Caco-2 (cell line): ENCODE data around the gene DOHH. TPM values are rescaled to one million over a fixed set of nuclear protein-coding genes. Genes with fewer than 3 reads are reported as not detected.

Experiments
- BruUV-seq: library from RNA; stranded (reverse); fragments of 400-500 nt; replicated peaks from 2 replicates; lab custom pipeline; 2021; lab: Mats Ljungman, UMichigan
- CTCF ChIA-PET: fragments of 300-600 bp; sonication (Branson Sonifier 250); formaldehyde crosslinking; loops from one replicate; lab custom pipeline; 2022; ENCODE audit warnings: antibody characterized with exemption; lab: Charles Lee
- POLR2A ChIA-PET: fragments of 300-600 bp; sonication (Branson Sonifier 250); formaldehyde crosslinking; loops from one replicate; lab custom pipeline; 2022; ENCODE audit warnings: antibody characterized with exemption; lab: Charles Lee
- DNase-seq, 2 experiments: peaks; one replicate each; pipeline versions ENCODE4 v3.0.0 to v3.0.0-alpha.2; 2020 to 2022
- H3K27me3 ChIP-seq: replicated peaks from 2 replicates; pipeline ENCODE4 v1.6.0; 2011; ENCODE audit warnings: low read length; ENCODE audit not compliant: control insufficient read depth, insufficient read depth
- H3K36me3 ChIP-seq: 2 replicates; pipeline ENCODE4 v1.5.1; 2011; ENCODE audit warnings: low read length; ENCODE audit not compliant: control insufficient read depth, insufficient read depth
- H3K4me1 ChIP-seq: fragments of 250-450 bp; sonication (Bioruptor Pico); 2 replicates; pipeline ENCODE4 v1.5.1; 2020; ENCODE audit warnings: mild to moderate bottlenecking
- H3K4me3 ChIP-seq: 2 replicates; pipeline ENCODE4 v1.5.1; 2011; ENCODE audit warnings: low read depth, mild to moderate bottlenecking, control low read depth, low read length
- H3K9me3 ChIP-seq: fragments of 250-450 bp; sonication (Bioruptor Pico); 2 replicates; pipeline ENCODE4 v1.5.1; 2020; ENCODE audit warnings: mild to moderate bottlenecking, moderate library complexity
- H3K27ac Mint-ChIP-seq: one replicate; pipeline ENCODE4 v1.8.0; 2022; ENCODE audit warnings: mixed read lengths; ENCODE audit not compliant: unreplicated experiment
- H3K27me3 Mint-ChIP-seq: one replicate; pipeline ENCODE4 v1.8.0; 2022; ENCODE audit warnings: mixed read lengths; ENCODE audit not compliant: insufficient read depth, unreplicated experiment
- H3K36me3 Mint-ChIP-seq: one replicate; pipeline ENCODE4 v1.8.0; 2022; ENCODE audit warnings: mild to moderate bottlenecking, mixed read lengths; ENCODE audit not compliant: insufficient read depth, unreplicated experiment
- H3K4me1 Mint-ChIP-seq: one replicate; pipeline ENCODE4 v1.8.0; 2022; ENCODE audit warnings: low read depth, mixed read lengths; ENCODE audit not compliant: unreplicated experiment
- H3K4me3 Mint-ChIP-seq: one replicate; pipeline ENCODE4 v1.8.0; 2022; ENCODE audit warnings: mild to moderate bottlenecking, moderate library complexity, mixed read lengths; ENCODE audit not compliant: unreplicated experiment
- H3K9me3 Mint-ChIP-seq: one replicate; pipeline ENCODE4 v1.8.0; 2022; ENCODE audit warnings: mixed read lengths; ENCODE audit not compliant: unreplicated experiment
- intact Hi-C: fragments of 100-400 bp; cut with micrococcal nuclease; formaldehyde crosslinking; loops from one replicate; pipeline ENCODE4 v1.10.0; 2022; ENCODE audit not compliant: unreplicated experiment
- total RNA-seq: library from RNA; stranded (reverse); gene quantifications from 2 replicates; pipeline ENCODE4 v1.2.3, GENCODE V29; 2022
- TF ChIP-seq, protein P1 (sequence below), 2 experiments: fragments of 200-600 bp in 1 of 2; IDR thresholded peaks; 1 replicate in 1 of 2; 2 replicates in 1 of 2; pipeline versions ENCODE4 v1.5.1 to v1.8.0; 2011 to 2022; ENCODE audit warnings: antibody characterized with exemption in 1 of 2, control low read depth in 1 of 2, inconsistent platforms in 1 of 2, low read depth in 1 of 2, low read length in 1 of 2, mild to moderate bottlenecking in 1 of 2, moderate library complexity in 1 of 2; ENCODE audit not compliant: insufficient read depth in 1 of 2, severe bottlenecking in 1 of 2, unreplicated experiment in 1 of 2

The DOHH gene
- total RNA-seq, 1 experiment from 2014 or later, result 17.4 TPM

DNA sequence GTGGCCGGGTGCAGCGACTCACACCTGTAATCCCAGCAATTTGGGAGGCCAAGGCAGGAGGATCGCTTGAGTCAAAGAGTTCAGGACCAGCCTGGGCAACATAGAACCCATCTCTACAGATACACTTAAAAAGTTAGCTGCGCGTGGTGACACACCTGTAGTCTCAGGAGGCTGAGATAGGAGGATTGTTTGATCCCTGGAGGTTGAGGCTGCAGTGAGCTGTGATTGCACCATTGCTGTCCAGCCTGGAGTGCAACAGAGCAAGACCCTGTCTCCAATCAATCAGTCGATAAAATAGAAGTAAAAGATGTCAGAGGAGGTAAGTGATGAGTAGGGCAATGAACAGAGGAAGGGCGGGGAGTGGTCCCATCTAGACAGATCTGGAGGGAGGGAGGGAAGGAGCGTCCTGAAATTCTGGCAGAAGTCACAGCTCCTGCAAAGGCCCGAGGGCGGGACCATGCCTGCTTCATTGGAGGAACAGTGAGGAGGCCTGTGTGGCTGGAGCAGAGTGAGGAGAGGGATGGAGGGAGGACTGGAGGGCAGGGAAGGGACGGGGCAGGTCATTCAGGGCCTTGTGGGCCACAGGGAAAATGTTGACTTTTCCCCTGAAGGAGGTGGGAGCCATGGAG is 29.9 kb downstream of the DOHH start:
- intact Hi-C loops, result no loop called here
- POLR2A ChIA-PET, result no interaction called here
- Histone ChIP-seq H3K9me3 (no peaks in the 10 kb centered on the region), H3K27me3 (no peaks in the 10 kb centered on the region), H3K36me3 (no peaks in the 10 kb centered on the region), H3K4me3 (no peak overlapping the region), H3K4me1 (peaks cover 32% of the 10 kb centered on the region)
- CTCF ChIA-PET, result interaction anchor here (0.7 to 1.5 kb wide), 2 partner anchors 14 to 860 kb away, joined by 3 to 5 read pairs; no protein-coding TSS in a partner anchor
- no TSS peak for BruUV-seq
- Mint-ChIP-seq H3K27me3 (no peaks in the 10 kb centered on the region), H3K9me3 (no peaks in the 10 kb centered on the region), H3K27ac (no peak overlapping the region), H3K4me3 (no peak overlapping the region), H3K36me3 (no peaks in the 10 kb centered on the region), H3K4me1 (no peaks in the 10 kb centered on the region)
- DNase-seq, result no peak
- TF ChIP-seq, protein P1, sequence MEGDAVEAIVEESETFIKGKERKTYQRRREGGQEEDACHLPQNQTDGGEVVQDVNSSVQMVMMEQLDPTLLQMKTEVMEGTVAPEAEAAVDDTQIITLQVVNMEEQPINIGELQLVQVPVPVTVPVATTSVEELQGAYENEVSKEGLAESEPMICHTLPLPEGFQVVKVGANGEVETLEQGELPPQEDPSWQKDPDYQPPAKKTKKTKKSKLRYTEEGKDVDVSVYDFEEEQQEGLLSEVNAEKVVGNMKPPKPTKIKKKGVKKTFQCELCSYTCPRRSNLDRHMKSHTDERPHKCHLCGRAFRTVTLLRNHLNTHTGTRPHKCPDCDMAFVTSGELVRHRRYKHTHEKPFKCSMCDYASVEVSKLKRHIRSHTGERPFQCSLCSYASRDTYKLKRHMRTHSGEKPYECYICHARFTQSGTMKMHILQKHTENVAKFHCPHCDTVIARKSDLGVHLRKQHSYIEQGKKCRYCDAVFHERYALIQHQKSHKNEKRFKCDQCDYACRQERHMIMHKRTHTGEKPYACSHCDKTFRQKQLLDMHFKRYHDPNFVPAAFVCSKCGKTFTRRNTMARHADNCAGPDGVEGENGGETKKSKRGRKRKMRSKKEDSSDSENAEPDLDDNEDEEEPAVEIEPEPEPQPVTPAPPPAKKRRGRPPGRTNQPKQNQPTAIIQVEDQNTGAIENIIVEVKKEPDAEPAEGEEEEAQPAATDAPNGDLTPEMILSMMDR (IDR thresholded peaks at IDR 0.05; ENCODE audit: insufficient read depth in 1 of 2, low read depth in 1 of 2, low read length in 1 of 2, severe bottlenecking in 1 of 2, unreplicated experiment in 1 of 2), result no peak

DNA sequence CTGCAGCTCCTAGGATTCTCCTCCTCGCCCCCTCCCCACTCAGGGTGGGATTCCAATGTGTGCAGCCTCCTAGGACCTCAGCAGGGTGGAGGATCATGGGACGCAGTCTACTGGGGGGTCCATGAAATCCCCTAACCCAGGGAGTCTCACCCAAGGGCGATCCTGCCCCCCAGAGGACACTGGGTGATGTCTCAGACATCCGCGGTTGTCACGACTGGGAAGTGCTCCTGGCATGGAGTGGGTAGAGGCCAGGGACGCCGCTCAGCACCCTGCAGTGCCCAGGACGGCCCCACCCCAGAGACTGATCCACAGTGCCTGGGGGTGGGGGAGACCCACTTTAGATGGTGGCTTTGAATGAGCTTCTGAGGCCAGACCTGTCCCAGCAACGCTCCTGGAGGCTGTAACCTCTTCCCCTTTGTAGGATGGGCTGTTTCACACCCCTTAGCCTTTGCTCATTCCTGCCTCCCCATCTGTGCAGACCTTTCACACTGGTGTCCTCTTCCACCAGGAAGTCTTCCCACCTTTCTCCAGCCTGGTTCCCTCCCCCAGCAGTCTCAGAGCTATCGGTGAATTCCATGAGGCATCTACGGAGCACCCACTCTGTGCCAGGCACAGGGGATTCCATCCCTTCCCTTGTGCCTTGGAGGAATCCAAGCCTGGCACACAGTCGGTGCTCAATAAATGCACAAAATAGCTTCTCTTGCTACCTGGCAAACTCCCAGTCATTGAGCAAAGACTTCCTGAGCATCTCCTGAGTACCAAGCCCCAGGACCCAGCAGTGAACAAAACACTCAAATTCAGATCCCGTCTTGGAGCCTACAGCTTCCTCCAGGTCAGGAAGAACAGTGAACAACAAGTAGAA is 30.6 kb downstream of the DOHH start:
- DNase-seq, result no peak
- Histone ChIP-seq H3K9me3 (no peaks in the 10 kb centered on the region), H3K4me3 (no peak overlapping the region), H3K36me3 (no peaks in the 10 kb centered on the region), H3K4me1 (peaks cover 28% of the 10 kb centered on the region), H3K27me3 (no peaks in the 10 kb centered on the region)
- CTCF ChIA-PET, result interaction anchor here (1.0 to 1.5 kb wide), 2 partner anchors 15 to 37 kb away, joined by 4 to 5 read pairs; no protein-coding TSS in a partner anchor
- intact Hi-C loops, result no loop called here
- POLR2A ChIA-PET, result no interaction called here
- TF ChIP-seq, protein P1 (IDR thresholded peaks at IDR 0.05; ENCODE audit: insufficient read depth in 1 of 2, low read depth in 1 of 2, low read length in 1 of 2, severe bottlenecking in 1 of 2, unreplicated experiment in 1 of 2), result no peak
- no TSS peak for BruUV-seq
- Mint-ChIP-seq H3K4me3 (no peak overlapping the region), H3K27me3 (no peaks in the 10 kb centered on the region), H3K9me3 (no peaks in the 10 kb centered on the region), H3K36me3 (no peaks in the 10 kb centered on the region), H3K4me1 (no peaks in the 10 kb centered on the region), H3K27ac (no peak overlapping the region)

DNA sequence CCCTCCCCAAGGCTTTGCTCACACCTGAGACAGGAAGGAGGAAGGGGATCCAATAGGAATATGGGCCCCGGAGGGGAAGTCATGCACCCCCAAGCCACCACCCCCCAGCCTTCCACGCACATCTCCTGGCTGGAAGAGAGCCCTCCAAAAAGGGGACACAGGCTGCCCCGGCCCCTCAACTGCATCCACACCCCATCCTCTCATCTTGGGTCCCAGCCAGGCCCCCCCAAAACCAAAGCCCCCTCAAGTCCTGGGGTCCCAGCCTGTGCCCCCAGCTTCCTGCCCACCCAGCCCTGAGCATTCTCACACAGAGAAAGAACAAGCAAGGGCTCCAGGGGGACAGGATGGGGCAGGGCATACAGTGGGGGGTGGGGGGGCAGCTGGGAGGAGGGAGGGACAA is 32.3 kb downstream of the DOHH start:
- no peak for DNase-seq
- Mint-ChIP-seq H3K36me3 (no peaks in the 10 kb centered on the region), H3K4me3 (no peak overlapping the region), H3K27me3 (no peaks in the 10 kb centered on the region), H3K9me3 (no peaks in the 10 kb centered on the region), H3K27ac (no peak overlapping the region), H3K4me1 (no peaks in the 10 kb centered on the region)
- no peaks in the 10 kb centered on the region for H3K27me3 ChIP-seq
- no peaks in the 10 kb centered on the region for H3K36me3 ChIP-seq
- intact Hi-C loops, result no loop called here
- ChIA-PET POLR2A (no interaction called here), CTCF (no interaction called here)
- no peak overlapping the region for H3K4me3 ChIP-seq
- TF ChIP-seq, protein P1 (IDR thresholded peaks at IDR 0.05; ENCODE audit: insufficient read depth in 1 of 2, low read depth in 1 of 2, low read length in 1 of 2, severe bottlenecking in 1 of 2, unreplicated experiment in 1 of 2), result no peak
- no TSS peak for BruUV-seq
- H3K4me1 ChIP-seq, result peaks cover 11% of the 10 kb centered on the region
- no peaks in the 10 kb centered on the region for H3K9me3 ChIP-seq
